Chondrocyte (in vitro differentiated cells): ENCODE results near the gene ZSCAN30. TPM values are rescaled to one million over a fixed set of nuclear protein-coding genes. Genes with fewer than 3 reads are reported as not detected.
"Not testable (repeated sequence)": the region's sequence is repeated elsewhere in the genome, so short reads cannot be mapped to it uniquely, and the experiment has no call there.

Experiments used
- DNase-seq: peaks from one replicate; pipeline ENCODE4 v3.0.0; 2021; ENCODE audit warnings: mixed read lengths, low spot score
- H3K27ac Mint-ChIP-seq: one replicate; pipeline ENCODE4 v1.8.0; 2021; ENCODE audit warnings: mild to moderate bottlenecking, moderate library complexity, mixed read lengths; ENCODE audit not compliant: unreplicated experiment
- H3K27me3 Mint-ChIP-seq: 2 replicates; pipeline ENCODE4 v1.8.0; 2021; ENCODE audit warnings: low read depth, mixed read lengths
- H3K36me3 Mint-ChIP-seq: 2 replicates; pipeline ENCODE4 v1.8.0; 2021; ENCODE audit warnings: low read depth, mixed read lengths
- H3K4me1 Mint-ChIP-seq: 2 replicates; pipeline ENCODE4 v1.8.0; 2021; ENCODE audit warnings: low read depth, mild to moderate bottlenecking, mixed read lengths
- H3K4me3 Mint-ChIP-seq: one replicate; pipeline ENCODE4 v1.8.0; 2021; ENCODE audit warnings: mild to moderate bottlenecking, moderate library complexity, mixed read lengths; ENCODE audit not compliant: unreplicated experiment
- H3K9me3 Mint-ChIP-seq: 2 replicates; pipeline ENCODE4 v1.8.0; 2021; ENCODE audit warnings: low read depth, mixed read lengths
- total RNA-seq: library from RNA; stranded (reverse); gene quantifications from 3 replicates; pipeline ENCODE4 v1.2.1, GENCODE V29; 2021
- TF ChIP-seq, protein P1 (sequence below): fragments of 200-600 bp; sonication (generic); IDR thresholded peaks from 2 replicates; pipeline ENCODE4 v1.5.0; 2021; ENCODE audit warnings: antibody characterized with exemption, mild to moderate bottlenecking, moderate library complexity

Gene ZSCAN30
- total RNA-seq, 1 donor from 2014 or later, result 9.8 TPM

DNA sequence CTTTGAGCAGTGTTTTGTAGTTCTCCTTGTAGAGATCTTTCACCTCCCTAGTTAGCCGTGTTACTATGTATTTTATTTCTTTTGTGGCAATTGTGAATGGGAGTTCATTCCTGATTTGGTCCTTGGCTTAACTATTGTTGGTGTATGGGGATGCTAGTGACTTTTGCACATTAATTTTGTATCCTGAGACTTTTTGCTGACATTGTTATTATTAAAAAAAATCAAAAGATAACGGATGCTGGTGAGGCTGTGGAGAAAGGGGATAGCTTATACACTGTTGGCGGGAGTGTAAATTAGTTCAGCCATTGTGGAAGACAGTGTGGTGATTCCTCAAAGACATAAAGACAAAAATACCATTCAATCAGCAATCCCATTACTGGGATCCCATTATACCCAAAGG lies 66.2 kb downstream of the ZSCAN30 start:
- Mint-ChIP-seq H3K27ac (no peak overlapping the region), H3K36me3 (no peaks in the 10 kb centered on the region), H3K4me3 (no peak overlapping the region), H3K27me3 (no peaks in the 10 kb centered on the region), H3K4me1 (no peaks in the 10 kb centered on the region), H3K9me3 (no peaks in the 10 kb centered on the region)
- no peak for DNase-seq
- TF ChIP-seq, protein P1, sequence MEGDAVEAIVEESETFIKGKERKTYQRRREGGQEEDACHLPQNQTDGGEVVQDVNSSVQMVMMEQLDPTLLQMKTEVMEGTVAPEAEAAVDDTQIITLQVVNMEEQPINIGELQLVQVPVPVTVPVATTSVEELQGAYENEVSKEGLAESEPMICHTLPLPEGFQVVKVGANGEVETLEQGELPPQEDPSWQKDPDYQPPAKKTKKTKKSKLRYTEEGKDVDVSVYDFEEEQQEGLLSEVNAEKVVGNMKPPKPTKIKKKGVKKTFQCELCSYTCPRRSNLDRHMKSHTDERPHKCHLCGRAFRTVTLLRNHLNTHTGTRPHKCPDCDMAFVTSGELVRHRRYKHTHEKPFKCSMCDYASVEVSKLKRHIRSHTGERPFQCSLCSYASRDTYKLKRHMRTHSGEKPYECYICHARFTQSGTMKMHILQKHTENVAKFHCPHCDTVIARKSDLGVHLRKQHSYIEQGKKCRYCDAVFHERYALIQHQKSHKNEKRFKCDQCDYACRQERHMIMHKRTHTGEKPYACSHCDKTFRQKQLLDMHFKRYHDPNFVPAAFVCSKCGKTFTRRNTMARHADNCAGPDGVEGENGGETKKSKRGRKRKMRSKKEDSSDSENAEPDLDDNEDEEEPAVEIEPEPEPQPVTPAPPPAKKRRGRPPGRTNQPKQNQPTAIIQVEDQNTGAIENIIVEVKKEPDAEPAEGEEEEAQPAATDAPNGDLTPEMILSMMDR, result no peak

DNA sequence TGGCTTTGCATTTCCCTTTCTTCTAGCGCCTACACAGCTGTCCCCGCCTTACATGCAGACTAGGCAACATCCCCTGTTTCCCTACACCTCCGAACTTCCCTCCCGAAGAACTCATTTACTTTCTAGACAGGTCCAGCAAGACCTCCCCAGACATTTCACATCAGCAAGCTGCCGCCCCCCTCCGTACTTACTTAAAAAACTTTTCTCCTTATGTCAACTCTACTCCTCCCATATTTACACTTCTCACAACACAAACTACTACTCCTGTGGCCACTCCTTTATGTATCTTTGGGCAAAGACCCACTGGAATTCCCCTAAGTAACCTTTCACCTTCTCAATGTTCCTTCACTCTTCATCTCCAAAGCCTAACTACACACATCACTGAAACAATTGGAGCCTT lies 69.6 kb downstream of the ZSCAN30 start:
- TF ChIP-seq, protein P1, result no peak
- H3K36me3 Mint-ChIP-seq, result no peaks in the 10 kb centered on the region
- H3K27ac Mint-ChIP-seq, result no peak overlapping the region
- H3K4me1 Mint-ChIP-seq, result no peaks in the 10 kb centered on the region
- DNase-seq, result no peak
- no peak overlapping the region for H3K4me3 Mint-ChIP-seq
- peaks cover 13% of the 10 kb centered on the region for H3K27me3 Mint-ChIP-seq
- H3K9me3 Mint-ChIP-seq, result no peaks in the 10 kb centered on the region

DNA sequence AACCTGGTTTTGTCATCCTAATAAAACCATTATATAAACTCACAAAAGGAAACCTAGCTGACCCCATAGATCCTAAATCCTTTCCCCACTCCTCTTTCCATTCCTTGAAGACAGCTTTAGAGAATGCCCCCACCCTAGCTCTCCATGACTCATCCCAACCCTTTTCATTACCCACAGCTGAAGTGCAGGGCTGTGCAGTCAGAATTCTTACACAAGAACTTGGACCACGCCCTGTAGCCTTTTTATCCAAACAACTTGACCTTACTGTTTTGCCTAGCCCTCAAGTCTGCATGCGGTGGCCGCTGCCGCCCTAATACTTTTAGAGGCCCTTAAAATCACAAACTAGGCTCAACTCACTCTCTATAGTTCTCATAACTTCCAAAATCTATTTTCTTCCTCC lies 70.7 kb downstream of the ZSCAN30 start:
- H3K36me3 Mint-ChIP-seq, DNase-seq, H3K4me3 Mint-ChIP-seq, H3K27ac Mint-ChIP-seq, H3K9me3 Mint-ChIP-seq, H3K4me1 Mint-ChIP-seq: not testable (repeated sequence)
- H3K27me3 Mint-ChIP-seq, result peaks cover 13% of the 10 kb centered on the region

DNA sequence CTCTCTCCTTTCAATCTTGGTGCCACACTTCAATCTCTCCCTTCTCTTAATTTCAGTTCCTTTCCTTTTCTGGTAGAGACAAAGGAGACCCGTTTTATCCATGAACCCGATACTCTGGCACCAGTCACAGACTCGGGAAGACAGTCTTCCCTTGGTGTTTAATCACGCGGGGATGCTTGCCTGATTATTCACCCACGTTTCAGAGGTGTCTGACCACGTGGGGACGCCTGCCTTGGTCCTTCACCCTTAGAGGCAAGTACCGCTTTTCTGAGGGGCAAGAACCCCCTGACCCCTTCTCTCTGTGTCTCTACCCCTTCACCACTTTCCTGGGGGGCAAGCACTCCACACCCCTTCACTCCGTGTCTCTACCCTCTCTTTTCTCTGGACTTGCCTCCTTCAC lies 73.4 kb downstream of the ZSCAN30 start:
- peaks cover 13% of the 10 kb centered on the region for H3K27me3 Mint-ChIP-seq
- H3K4me3 Mint-ChIP-seq, H3K4me1 Mint-ChIP-seq, H3K27ac Mint-ChIP-seq, DNase-seq, H3K36me3 Mint-ChIP-seq, H3K9me3 Mint-ChIP-seq: not testable (repeated sequence)

DNA sequence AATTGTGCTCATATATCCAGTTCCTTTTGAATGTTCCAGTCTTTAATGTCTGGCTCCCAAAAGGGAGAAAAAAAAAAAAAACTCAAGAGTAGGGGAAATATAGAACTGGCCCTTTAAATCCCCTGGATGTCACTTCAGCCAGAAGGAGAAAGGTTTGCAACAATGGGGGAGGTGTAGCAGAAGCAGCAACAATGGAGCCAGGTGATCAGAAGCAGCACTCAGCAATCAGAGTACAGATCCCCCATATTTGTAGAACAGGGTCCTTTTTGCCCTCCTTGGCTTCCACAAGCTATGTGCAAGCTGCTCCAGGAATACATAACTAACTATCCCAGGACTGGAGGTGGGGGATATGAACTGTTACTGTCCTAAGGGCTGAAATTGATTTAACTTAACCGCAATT lies 75.0 kb downstream of the ZSCAN30 start:
- no peak overlapping the region for H3K4me3 Mint-ChIP-seq
- H3K27me3 Mint-ChIP-seq, result peaks cover 13% of the 10 kb centered on the region
- H3K27ac Mint-ChIP-seq, result no peak overlapping the region
- peaks cover 3% of the 10 kb centered on the region for H3K9me3 Mint-ChIP-seq
- TF ChIP-seq, protein P1, result no peak
- H3K36me3 Mint-ChIP-seq, result peaks cover 2% of the 10 kb centered on the region
- no peak for DNase-seq
- no peaks in the 10 kb centered on the region for H3K4me1 Mint-ChIP-seq

- H3K4me1 Mint-ChIP-seq, H3K27me3 Mint-ChIP-seq: not testable (repeated sequence)
These were observed 84.1 kb downstream of the ZSCAN30 start for GRCh38 chr18:35205746-35206458.

DNA sequence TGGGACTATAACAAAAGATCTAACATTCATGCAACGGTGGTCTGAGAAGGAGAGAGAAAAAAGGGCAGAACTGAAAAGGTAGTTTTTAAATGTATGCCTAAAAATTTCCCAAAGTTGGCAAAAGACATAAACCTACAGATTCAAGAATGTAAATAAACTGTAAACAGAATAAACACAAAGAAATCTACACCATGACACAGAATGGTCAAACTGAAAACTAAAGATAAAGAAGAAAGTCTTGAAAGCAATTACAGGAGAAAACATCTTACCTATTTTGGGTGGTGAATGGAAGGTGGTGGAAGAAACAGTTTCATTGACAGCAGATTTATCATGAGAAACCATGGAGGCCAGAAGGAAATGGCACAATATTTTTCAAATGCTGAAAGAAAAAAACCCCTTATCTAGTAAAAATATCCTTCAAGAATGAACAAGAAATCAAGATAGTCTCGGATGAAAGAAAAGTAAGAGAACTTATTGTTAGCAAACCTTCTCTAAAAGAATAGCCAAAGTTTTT lies 84.8 kb downstream of the ZSCAN30 start:
- Mint-ChIP-seq H3K27me3 (no peaks in the 10 kb centered on the region), H3K9me3 (peaks cover 12% of the 10 kb centered on the region), H3K4me3 (no peak overlapping the region), H3K27ac (no peak overlapping the region), H3K36me3 (peaks cover 9% of the 10 kb centered on the region), H3K4me1 (peaks cover 9% of the 10 kb centered on the region)
- no peak for DNase-seq
- TF ChIP-seq, protein P1, result no peak

More at GRCh38 chr18:35205746-35206458, 84.1 kb downstream of the ZSCAN30 start:
- DNase-seq, H3K4me3 Mint-ChIP-seq, H3K36me3 Mint-ChIP-seq, H3K27ac Mint-ChIP-seq: not testable (repeated sequence)
- peaks cover 12% of the 10 kb centered on the region for H3K9me3 Mint-ChIP-seq
